H9 (cell line): Measurements from ENCODE around the gene ZNF428. TPM values are rescaled to one million over a fixed set of nuclear protein-coding genes. Genes with fewer than 3 reads are reported as not detected.

Source experiments
- DNase-seq: peaks from one replicate; pipeline ENCODE4 v3.0.0-alpha.2; 2017
- H2AFZ ChIP-seq: one replicate; pipeline ENCODE4 v1.6.1; 2013; ENCODE audit warnings: mild to moderate bottlenecking, low read length, control low read depth, moderate library complexity
- H2AK5ac ChIP-seq: 2 replicates; pipeline ENCODE4 v1.6.1; 2013; ENCODE audit warnings: low read length, control low read depth, mixed read lengths; ENCODE audit not compliant: insufficient read length
- H2BK120ac ChIP-seq: one replicate; pipeline ENCODE4 v1.6.1; 2013; ENCODE audit warnings: low read depth, mild to moderate bottlenecking, low read length, control low read depth, inconsistent platforms; ENCODE audit not compliant: poor library complexity, severe bottlenecking
- H2BK12ac ChIP-seq: 2 replicates; pipeline ENCODE4 v1.6.1; 2013; ENCODE audit warnings: low read length, control low read depth, mixed read lengths, low read depth; ENCODE audit not compliant: insufficient read length
- H2BK15ac ChIP-seq: 2 replicates; pipeline ENCODE4 v1.6.1; 2013; ENCODE audit warnings: low read depth, low read length, control low read depth
- H2BK20ac ChIP-seq: one replicate; pipeline ENCODE4 v1.6.1; 2013; ENCODE audit warnings: low read depth, mild to moderate bottlenecking, low read length, control low read depth, inconsistent platforms; ENCODE audit not compliant: poor library complexity, severe bottlenecking
- H2BK5ac ChIP-seq: 2 replicates; pipeline ENCODE4 v1.6.1; 2013; ENCODE audit warnings: low read length, control low read depth, mixed read lengths; ENCODE audit not compliant: insufficient read length
- H3K14ac ChIP-seq: 2 replicates; pipeline ENCODE4 v1.6.1; 2013; ENCODE audit warnings: low read length, control low read depth; ENCODE audit not compliant: insufficient read depth
- H3K18ac ChIP-seq: 2 replicates; pipeline ENCODE4 v1.6.1; 2013; ENCODE audit warnings: low read depth, mild to moderate bottlenecking, mixed read lengths, low read length, control low read depth; ENCODE audit not compliant: insufficient read length
- H3K23ac ChIP-seq: 2 replicates; pipeline ENCODE4 v1.6.1; 2013; ENCODE audit warnings: low read length, control low read depth, mixed read lengths, low read depth; ENCODE audit not compliant: insufficient read length
- H3K23me2 ChIP-seq: 2 replicates; pipeline ENCODE4 v1.6.1; 2013; ENCODE audit warnings: low read depth, mild to moderate bottlenecking, mixed read lengths, low read length, control low read depth; ENCODE audit not compliant: insufficient read length, poor library complexity, severe bottlenecking
- H3K27ac ChIP-seq: 2 replicates; pipeline ENCODE4 v1.5.1; 2013; ENCODE audit warnings: low read length, control low read depth, mixed read lengths, low read depth; ENCODE audit not compliant: insufficient read length
- H3K27me3 ChIP-seq: 2 replicates; pipeline ENCODE4 v1.6.1; 2013; ENCODE audit warnings: low read length, control low read depth, inconsistent platforms; ENCODE audit not compliant: insufficient read depth
- H3K4ac ChIP-seq: 2 replicates; pipeline ENCODE4 v1.6.1; 2013; ENCODE audit warnings: low read depth, mild to moderate bottlenecking, control low read depth, inconsistent platforms, low read length, moderate library complexity
- H3K4me1 ChIP-seq: 2 replicates; pipeline ENCODE4 v1.6.1; 2013; ENCODE audit warnings: low read length, control low read depth, inconsistent platforms; ENCODE audit not compliant: insufficient read depth
- H3K4me2 ChIP-seq: 2 replicates; pipeline ENCODE4 v1.6.1; 2013; ENCODE audit warnings: low read length, control low read depth, mixed read lengths; ENCODE audit not compliant: insufficient read length, insufficient read depth
- H3K56ac ChIP-seq: 2 replicates; pipeline ENCODE4 v1.6.1; 2013; ENCODE audit warnings: low read depth, mild to moderate bottlenecking, mixed read lengths, low read length, control low read depth; ENCODE audit not compliant: insufficient read length
- H3K79me1 ChIP-seq: 2 replicates; pipeline ENCODE4 v1.6.1; 2013; ENCODE audit warnings: low read depth, mild to moderate bottlenecking, moderate library complexity, low read length, control low read depth, inconsistent platforms; ENCODE audit not compliant: insufficient read depth, poor library complexity, severe bottlenecking
- H3K79me2 ChIP-seq: 2 replicates; pipeline ENCODE4 v1.6.1; 2013; ENCODE audit warnings: low read length, control low read depth, inconsistent platforms; ENCODE audit not compliant: insufficient read depth
- H3K9ac ChIP-seq: 2 replicates; pipeline ENCODE4 v1.6.1; 2013; ENCODE audit warnings: low read length, control low read depth, mixed read lengths; ENCODE audit not compliant: insufficient read length; ENCODE audit errors: extremely low read depth
- H3K9me3 ChIP-seq: one replicate; pipeline ENCODE4 v1.6.1; 2013; ENCODE audit warnings: low read depth, low read length, inconsistent platforms; ENCODE audit not compliant: control insufficient read depth
- H3T11ph ChIP-seq: one replicate; pipeline ENCODE4 v1.6.1; 2013; ENCODE audit warnings: mild to moderate bottlenecking, low read length, control low read depth, inconsistent platforms
- H4K20me1 ChIP-seq: one replicate; pipeline ENCODE4 v1.6.1; 2013; ENCODE audit not compliant: control insufficient read depth, insufficient read length, insufficient read depth
- H4K5ac ChIP-seq: 2 replicates; pipeline ENCODE4 v1.6.1; 2013; ENCODE audit warnings: low read depth, mild to moderate bottlenecking, mixed read lengths, low read length, control low read depth; ENCODE audit not compliant: insufficient read length
- H4K8ac ChIP-seq: replicated peaks from 2 replicates; pipeline ENCODE4 v1.6.1; 2013; ENCODE audit warnings: low read length, control low read depth, mixed read lengths, low read depth; ENCODE audit not compliant: insufficient read length
- H4K91ac ChIP-seq: 2 replicates; pipeline ENCODE4 v1.6.1; 2013; ENCODE audit warnings: low read depth, mild to moderate bottlenecking, moderate library complexity, mixed read lengths, low read length, control low read depth; ENCODE audit not compliant: insufficient read length
- H3K27ac Mint-ChIP-seq, 3 experiments: 2 replicates in 2 of 3; 3 replicates in 1 of 3; pipeline ENCODE4 v1.8.0; 2020 to 2021; ENCODE audit warnings: mixed read lengths in 3 of 3, mild to moderate bottlenecking in 1 of 3, moderate library complexity in 1 of 3
- H3K27me3 Mint-ChIP-seq: 2 replicates; pipeline ENCODE4 v1.8.0; 2021; ENCODE audit warnings: low read depth, mild to moderate bottlenecking, moderate library complexity, mixed read lengths
- H3K36me3 Mint-ChIP-seq, 3 experiments: 2 replicates in 2 of 3; 3 replicates in 1 of 3; pipeline ENCODE4 v1.8.0; 2020 to 2021; ENCODE audit warnings: low read depth in 3 of 3, mixed read lengths in 3 of 3; ENCODE audit not compliant: insufficient read depth in 1 of 3
- H3K4me1 Mint-ChIP-seq, 2 experiments: 2 replicates each; pipeline ENCODE4 v1.8.0; 2020; ENCODE audit warnings: mixed read lengths in 2 of 2
- H3K4me3 Mint-ChIP-seq, 2 experiments: 2 replicates in 1 of 2; 3 replicates in 1 of 2; pipeline ENCODE4 v1.8.0; 2020 to 2021; ENCODE audit warnings: mild to moderate bottlenecking in 2 of 2, mixed read lengths in 2 of 2, moderate library complexity in 1 of 2
- H3K9me3 Mint-ChIP-seq, 2 experiments: 2 replicates in 1 of 2; 3 replicates in 1 of 2; pipeline ENCODE4 v1.8.0; 2020; ENCODE audit warnings: mild to moderate bottlenecking in 2 of 2, mixed read lengths in 2 of 2, moderate library complexity in 1 of 2
- WGBS: extraction: QIAGEN DNeasy Blood & Tissue Kit; methylation state at CpG from one replicate; pipeline ENCODE4 v1.1.7; 2013; ENCODE audit warnings: missing lambda C conversion rate, low lambda C conversion rate, mixed read lengths; ENCODE audit not compliant: insufficient read length; ENCODE audit errors: extremely low coverage; 5-methylcytosine and 5-hydroxymethylcytosine counted together
- total RNA-seq: library from RNA; stranded (reverse); gene quantifications from 2 replicates; pipeline ENCODE4 v1.2.1, GENCODE V29; 2021
- TF ChIP-seq, protein P1 (sequence below): fragments of 200-600 bp; sonication (generic); conservative IDR thresholded peaks from 3 replicates; pipeline ENCODE4 v1.8.0; 2021; ENCODE audit warnings: antibody characterized with exemption, mild to moderate bottlenecking

ZNF428 gene
- total RNA-seq, 1 experiment from 2014 or later = 30.3 TPM

DNA sequence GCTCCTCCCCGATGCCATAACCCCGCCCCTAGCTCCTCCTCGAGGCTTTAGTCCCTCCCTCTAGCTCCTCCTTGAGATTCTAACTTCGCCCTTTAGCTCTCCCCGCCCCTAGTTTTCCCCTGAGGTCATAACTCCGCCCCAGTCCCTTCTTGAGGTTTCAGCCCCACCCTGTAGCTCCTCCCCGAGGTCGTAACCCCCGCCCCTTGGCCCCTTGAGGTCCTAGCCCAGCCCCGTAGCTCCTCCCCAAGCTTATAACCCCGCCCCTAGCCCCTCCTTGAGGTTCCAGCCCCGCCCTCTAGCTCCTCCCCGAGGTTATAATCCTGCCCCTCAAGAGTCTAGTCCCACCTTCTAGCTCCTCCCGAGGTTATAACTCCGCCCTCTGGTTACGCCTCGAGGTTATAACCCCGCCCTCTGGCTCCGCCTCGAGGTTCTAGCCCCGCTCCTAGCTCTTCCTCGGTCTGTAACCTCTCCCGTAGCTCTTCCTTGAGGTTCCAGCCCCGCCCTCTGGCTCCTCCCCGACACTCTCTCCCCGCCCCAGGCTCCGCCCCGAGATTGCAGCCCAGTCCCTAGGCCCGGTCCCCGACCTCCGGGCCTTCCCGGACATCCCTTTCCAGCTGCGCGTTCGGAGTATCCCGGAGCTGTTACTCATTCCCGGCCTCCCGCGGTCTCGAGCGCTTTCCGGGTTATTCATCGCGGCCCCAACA lies 49.1 kb upstream of the ZNF428 start:
- TF ChIP-seq, protein P1, sequence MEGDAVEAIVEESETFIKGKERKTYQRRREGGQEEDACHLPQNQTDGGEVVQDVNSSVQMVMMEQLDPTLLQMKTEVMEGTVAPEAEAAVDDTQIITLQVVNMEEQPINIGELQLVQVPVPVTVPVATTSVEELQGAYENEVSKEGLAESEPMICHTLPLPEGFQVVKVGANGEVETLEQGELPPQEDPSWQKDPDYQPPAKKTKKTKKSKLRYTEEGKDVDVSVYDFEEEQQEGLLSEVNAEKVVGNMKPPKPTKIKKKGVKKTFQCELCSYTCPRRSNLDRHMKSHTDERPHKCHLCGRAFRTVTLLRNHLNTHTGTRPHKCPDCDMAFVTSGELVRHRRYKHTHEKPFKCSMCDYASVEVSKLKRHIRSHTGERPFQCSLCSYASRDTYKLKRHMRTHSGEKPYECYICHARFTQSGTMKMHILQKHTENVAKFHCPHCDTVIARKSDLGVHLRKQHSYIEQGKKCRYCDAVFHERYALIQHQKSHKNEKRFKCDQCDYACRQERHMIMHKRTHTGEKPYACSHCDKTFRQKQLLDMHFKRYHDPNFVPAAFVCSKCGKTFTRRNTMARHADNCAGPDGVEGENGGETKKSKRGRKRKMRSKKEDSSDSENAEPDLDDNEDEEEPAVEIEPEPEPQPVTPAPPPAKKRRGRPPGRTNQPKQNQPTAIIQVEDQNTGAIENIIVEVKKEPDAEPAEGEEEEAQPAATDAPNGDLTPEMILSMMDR = no peak
- Histone ChIP-seq H2AFZ (no peak overlapping the region), H3K23me2 (peaks cover 15% of the 10 kb centered on the region), H2AK5ac (no peak overlapping the region), H4K91ac (no peak overlapping the region), H3K27ac (no peak overlapping the region), H3K9me3 (no peaks in the 10 kb centered on the region), H3T11ph (no peak overlapping the region), H3K18ac (no peak overlapping the region), H4K20me1 (no peaks in the 10 kb centered on the region), H2BK20ac (no peak overlapping the region), H2BK120ac (no peak overlapping the region), H3K79me2 (no peaks in the 10 kb centered on the region), H3K4me2 (peak overlapping the region; percentile 75), H3K9ac (no peak overlapping the region), H3K4me1 (peaks cover 2% of the 10 kb centered on the region; the same call in 1 of the 2 replicates), H3K23ac (no peak overlapping the region), H3K14ac (no peak overlapping the region), H2BK15ac (no peak overlapping the region), H2BK5ac (no peak overlapping the region), H3K27me3 (no peaks in the 10 kb centered on the region), H4K5ac (no peak overlapping the region), H4K8ac (no peak overlapping the region), H3K56ac (no peak overlapping the region), H3K4ac (no peak overlapping the region), H2BK12ac (no peak overlapping the region), H3K79me1 (no peaks in the 10 kb centered on the region)
- Mint-ChIP-seq H3K4me1 (peaks cover 30 to 33% of the 10 kb centered on the region in 2 experiments), H3K4me3 (peak overlapping the region; percentile 76 to 91), H3K36me3 (peaks cover 21 to 28% (median 22%) of the 10 kb centered on the region in 3 experiments; a peak in 5 of 7 replicates), H3K27ac (peak overlapping the region; percentile 64 to 96 (median 70); a peak in 3 of 7 replicates), H3K9me3 (no peaks in the 10 kb centered on the region), H3K27me3 (peaks cover 25% of the 10 kb centered on the region)
- WGBS = no CpG with 5 or more reads among the region's 44 CpGs
- peak; percentile 99 for DNase-seq
